SK-N-SH (cell line): ENCODE data around the gene BRCA1. TPM values are rescaled to one million over a fixed set of nuclear protein-coding genes. Genes with fewer than 3 reads are reported as not detected.

Experiments
- CTCF ChIA-PET: fragments of 300-600, 350-600 bp; formaldehyde crosslinking; extraction: SDS; loops from one replicate; lab custom pipeline; 2021; lab: Yijun Ruan, JAX
- POLR2A ChIA-PET: fragments of 350-600 bp; sonication (Branson Sonifier 250); formaldehyde crosslinking; extraction: SDS; loops from one replicate; lab custom pipeline; 2020; ENCODE audit warnings: antibody characterized with exemption, inconsistent platforms; lab: Yijun Ruan, JAX
- DNase-seq: peaks from one replicate; pipeline ENCODE4 v3.0.0; 2012
- H2AFZ ChIP-seq: fragments of 200-600 bp; sonication (generic); 2 replicates; pipeline ENCODE4 v1.8.1; 2016; ENCODE audit warnings: antibody characterized with exemption, mild to moderate bottlenecking, low read depth
- H3F3A ChIP-seq: fragments of 200-600 bp; sonication (generic); replicated peaks from 2 replicates; pipeline ENCODE3; 2016; ENCODE audit warnings: antibody characterized with exemption, mild to moderate bottlenecking; ENCODE audit not compliant: insufficient read depth
- H3K27ac ChIP-seq, 2 experiments: fragments of 200-500 bp in 1 of 2; fragments of 200-600 bp in 1 of 2; sonication (Bioruptor generic) in 1 of 2; sonication (generic), shearing (Covaris generic) in 1 of 2; 2 replicates each; pipeline versions ENCODE4 v1.5.1 to v1.6.1; 2014 to 2016; ENCODE audit warnings: low read depth in 2 of 2, inconsistent platforms in 1 of 2, low read length in 1 of 2, mild to moderate bottlenecking in 1 of 2, mixed read lengths in 1 of 2
- H3K27me3 ChIP-seq: fragments of 200-600 bp; sonication (generic), shearing (Covaris generic); 2 replicates; pipeline ENCODE4 v1.6.1; 2016; ENCODE audit warnings: mixed run types; ENCODE audit not compliant: insufficient read depth
- H3K36me3 ChIP-seq, 2 experiments: fragments of 200-500 bp in 1 of 2; fragments of 200-600 bp in 1 of 2; sonication (Bioruptor generic) in 1 of 2; sonication (generic) in 1 of 2; replicated peaks in 1 of 2; 2 replicates each; pipeline versions ENCODE3 to v1.5.1; 2014 to 2016; ENCODE audit warnings: low read length in 1 of 2, mild to moderate bottlenecking in 1 of 2; ENCODE audit not compliant: insufficient read depth in 2 of 2, control insufficient read depth in 1 of 2
- H3K4me1 ChIP-seq, 2 experiments: fragments of 200-500 bp in 1 of 2; fragments of 200-600 bp in 1 of 2; sonication (Bioruptor generic) in 1 of 2; sonication (generic), shearing (Covaris generic) in 1 of 2; 2 replicates each; pipeline versions ENCODE4 v1.5.1 to v1.6.1; 2014 to 2016; ENCODE audit warnings: low read depth in 1 of 2, low read length in 1 of 2, mixed run types in 1 of 2; ENCODE audit not compliant: insufficient read depth in 2 of 2, control insufficient read depth in 1 of 2
- H3K4me2 ChIP-seq: fragments of 200-600 bp; sonication (generic), shearing (Covaris generic); 2 replicates; pipeline ENCODE4 v1.6.1; 2017; ENCODE audit warnings: mixed run types
- H3K4me3 ChIP-seq, 2 experiments: fragments of 200-500 bp in 1 of 2; fragments of 200-600 bp in 1 of 2; sonication (Bioruptor generic) in 1 of 2; sonication (generic), shearing (Covaris generic) in 1 of 2; 2 replicates each; pipeline versions ENCODE4 v1.5.1 to v1.8.1; 2014 to 2016; ENCODE audit warnings: low read depth in 2 of 2, inconsistent platforms in 1 of 2, low read length in 1 of 2, mild to moderate bottlenecking in 1 of 2, mixed read lengths in 1 of 2, moderate library complexity in 1 of 2
- H3K79me2 ChIP-seq: fragments of 200-600 bp; sonication (generic); 2 replicates; pipeline ENCODE4 v1.8.1; 2017; ENCODE audit warnings: mild to moderate bottlenecking; ENCODE audit not compliant: insufficient read depth
- H3K9ac ChIP-seq: fragments of 200-600 bp; sonication (generic); 2 replicates; pipeline ENCODE4 v1.6.1; 2017; ENCODE audit warnings: mixed run types
- H3K9me2 ChIP-seq: fragments of 200-600 bp; sonication (generic); 2 replicates; pipeline ENCODE4 v1.6.1; 2017; ENCODE audit warnings: mixed run types
- H3K9me3 ChIP-seq: fragments of 200-600 bp; sonication (generic); 2 replicates; pipeline ENCODE4 v1.6.1; 2017; ENCODE audit warnings: mixed run types, mild to moderate bottlenecking, moderate library complexity
- H4K20me1 ChIP-seq: fragments of 200-600 bp; sonication (generic); 2 replicates; pipeline ENCODE4 v1.6.1; 2017; ENCODE audit warnings: mild to moderate bottlenecking, mixed run types; ENCODE audit not compliant: insufficient read depth
- CHD2 ChIP-seq: fragments of 150-350 bp; IDR thresholded peaks from 2 replicates; pipeline ENCODE4 v1.6.1; 2018; ENCODE audit warnings: low read length; ENCODE audit not compliant: partially characterized antibody
- CTCF ChIP-seq: fragments of 200-600 bp; sonication (generic); IDR thresholded peaks from 2 replicates; pipeline ENCODE4 v1.6.1; 2017; ENCODE audit warnings: antibody characterized with exemption, mild to moderate bottlenecking, moderate library complexity
- ELF1 ChIP-seq: IDR thresholded peaks from 2 replicates; pipeline ENCODE4 v1.4.0; 2012
- EP300 ChIP-seq, 2 experiments: IDR thresholded peaks; 2 replicates each; pipeline versions ENCODE4 v1.4.0 to v1.6.1; 2012; ENCODE audit warnings: borderline replicate concordance in 1 of 2, low read depth in 1 of 2, low read length in 1 of 2
- FOSL2 ChIP-seq: IDR thresholded peaks from 2 replicates; pipeline ENCODE4 v1.4.0; 2012; ENCODE audit warnings: low read depth, mild to moderate bottlenecking, moderate library complexity, borderline replicate concordance
- FOXM1 ChIP-seq: IDR thresholded peaks from 2 replicates; pipeline ENCODE4 v1.4.0; 2012; ENCODE audit warnings: low read depth, mild to moderate bottlenecking
- IRF3 ChIP-seq: fragments of 150-350 bp; IDR thresholded peaks from 2 replicates; pipeline ENCODE4 v1.6.1; 2016; ENCODE audit warnings: mild to moderate bottlenecking, low read depth, low read length
- MXI1 ChIP-seq: IDR thresholded peaks from 2 replicates; pipeline ENCODE4 v1.6.1; 2012; ENCODE audit warnings: mild to moderate bottlenecking, low read depth, low read length, improper control_type of control experiment
- NFIC ChIP-seq: IDR thresholded peaks from 2 replicates; pipeline ENCODE4 v1.4.0; 2012; ENCODE audit warnings: borderline replicate concordance
- RAD21 ChIP-seq: IDR thresholded peaks from 2 replicates; pipeline ENCODE4 v1.6.1; 2012; ENCODE audit warnings: mild to moderate bottlenecking, low read length
- REST ChIP-seq: IDR thresholded peaks from 2 replicates; pipeline ENCODE4 v1.6.1; 2012; ENCODE audit warnings: mild to moderate bottlenecking, low read depth, low read length, moderate library complexity
- RFX5 ChIP-seq: IDR thresholded peaks from 2 replicates; pipeline ENCODE4 v1.6.1; 2012; ENCODE audit warnings: mild to moderate bottlenecking, improper control_type of control experiment, low read length
- RXRA ChIP-seq: IDR thresholded peaks from 2 replicates; pipeline ENCODE4 v1.4.0; 2012; ENCODE audit warnings: low read depth, mild to moderate bottlenecking, borderline replicate concordance
- SIN3A ChIP-seq: IDR thresholded peaks from 2 replicates; pipeline ENCODE4 v1.6.1; 2012; ENCODE audit warnings: low read depth, mild to moderate bottlenecking, low read length, moderate library complexity, borderline replicate concordance
- SMC3 ChIP-seq: IDR thresholded peaks from 2 replicates; pipeline ENCODE4 v1.6.1; 2012; ENCODE audit warnings: low read depth, low read length, improper control_type of control experiment
- TCF12 ChIP-seq: IDR thresholded peaks from 2 replicates; pipeline ENCODE4 v1.4.0; 2012
- USF1 ChIP-seq: IDR thresholded peaks from 2 replicates; pipeline ENCODE4 v1.4.0; 2012; ENCODE audit warnings: low read depth, borderline replicate concordance
- USF2 ChIP-seq: fragments of 150-350 bp; IDR thresholded peaks from 2 replicates; pipeline ENCODE4 v1.6.1; 2017; ENCODE audit warnings: antibody characterized with exemption, low read length, low read depth, borderline replicate concordance
- YY1 ChIP-seq: IDR thresholded peaks from 2 replicates; pipeline ENCODE4 v1.4.0; 2012; ENCODE audit warnings: low read depth, mild to moderate bottlenecking
- WGBS: methylation state at CpG from one replicate; pipeline ENCODE4 v1.1.6; 2017; ENCODE audit warnings: low lambda C conversion rate; 5-methylcytosine and 5-hydroxymethylcytosine counted together
- polyA plus RNA-seq, 3 experiments: library from polyadenylated mRNA; depleted of rRNA; stranded (reverse); fragments of >200 nt; gene quantifications; 2 replicates each; pipeline ENCODE4 v1.2.3, GENCODE V29; 2012
- TF ChIP-seq, protein P1 (sequence below): IDR thresholded peaks from 2 replicates; pipeline ENCODE4 v1.4.0; 2012; ENCODE audit warnings: low read depth

Gene BRCA1
- polyA plus RNA-seq, 1 of the 3 experiments (the other 2 are of a cell fraction), result 11.2 TPM

DNA sequence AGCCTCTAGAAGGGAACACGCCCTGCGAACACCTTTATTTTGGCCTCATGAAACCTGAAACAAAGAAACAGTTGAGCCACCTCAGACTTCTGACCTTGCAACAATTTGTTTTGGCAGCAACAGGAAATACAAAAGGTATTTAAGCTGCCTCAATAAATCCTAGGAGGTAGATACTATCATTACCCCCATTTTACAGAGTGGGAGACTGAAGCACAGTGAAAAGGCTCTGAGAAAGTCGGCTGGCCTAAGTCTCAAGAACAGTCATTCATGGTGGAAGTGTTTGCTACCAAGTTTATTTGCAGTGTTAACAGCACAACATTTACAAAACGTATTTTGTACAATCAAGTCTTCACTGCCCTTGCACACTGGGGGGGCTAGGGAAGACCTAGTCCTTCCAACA, 81.1 kb downstream of the BRCA1 start:
- Histone ChIP-seq H3K27ac (no peak overlapping the region), H3F3A (no peaks in the 10 kb centered on the region), H3K4me1 (peaks cover 0 to 5% of the 10 kb centered on the region in 2 experiments; a peak in 1 of 4 replicates), H3K9me2 (no peaks in the 10 kb centered on the region), H3K4me2 (no peak overlapping the region), H3K4me3 (no peak overlapping the region), H3K36me3 (peaks cover 0 to 2% of the 10 kb centered on the region in 2 experiments), H3K9ac (no peak overlapping the region), H4K20me1 (no peaks in the 10 kb centered on the region), H3K27me3 (no peaks in the 10 kb centered on the region), H2AFZ (no peak overlapping the region), H3K79me2 (no peaks in the 10 kb centered on the region), H3K9me3 (no peaks in the 10 kb centered on the region)
- POLR2A ChIA-PET, result no interaction called here
- CTCF ChIA-PET, result no interaction called here
- WGBS, result 93% methylated on average over 4 of the region's 4 CpGs
- no peak for DNase-seq
- TF ChIP-seq FOSL2 (no peak), RFX5 (no peak), RXRA (no peak), SIN3A (no peak), USF2 (no peak), RAD21 (no peak), CTCF (no peak), EP300 (IDR thresholded peaks at IDR 0.05; ENCODE audit: borderline replicate concordance in 1 of 2, low read depth in 1 of 2, low read length in 1 of 2) (no peak), NFIC (no peak), SMC3 (no peak), FOXM1 (no peak), ELF1 (no peak), USF1 (no peak), IRF3 (no peak), REST (no peak), YY1 (no peak), CHD2 (no peak), TCF12 (no peak), MXI1 (no peak)
- TF ChIP-seq, protein P1, sequence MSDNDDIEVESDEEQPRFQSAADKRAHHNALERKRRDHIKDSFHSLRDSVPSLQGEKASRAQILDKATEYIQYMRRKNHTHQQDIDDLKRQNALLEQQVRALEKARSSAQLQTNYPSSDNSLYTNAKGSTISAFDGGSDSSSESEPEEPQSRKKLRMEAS, result no peak
